IPS-NIHi11 (cell line): ENCODE data around the gene SLC38A10.

ENCODE experiments used
- DNase-seq: peaks from one replicate; pipeline ENCODE4 v3.0.0; 2012; ENCODE audit warnings: mixed read lengths, low spot score

Gene SLC38A10

DNA sequence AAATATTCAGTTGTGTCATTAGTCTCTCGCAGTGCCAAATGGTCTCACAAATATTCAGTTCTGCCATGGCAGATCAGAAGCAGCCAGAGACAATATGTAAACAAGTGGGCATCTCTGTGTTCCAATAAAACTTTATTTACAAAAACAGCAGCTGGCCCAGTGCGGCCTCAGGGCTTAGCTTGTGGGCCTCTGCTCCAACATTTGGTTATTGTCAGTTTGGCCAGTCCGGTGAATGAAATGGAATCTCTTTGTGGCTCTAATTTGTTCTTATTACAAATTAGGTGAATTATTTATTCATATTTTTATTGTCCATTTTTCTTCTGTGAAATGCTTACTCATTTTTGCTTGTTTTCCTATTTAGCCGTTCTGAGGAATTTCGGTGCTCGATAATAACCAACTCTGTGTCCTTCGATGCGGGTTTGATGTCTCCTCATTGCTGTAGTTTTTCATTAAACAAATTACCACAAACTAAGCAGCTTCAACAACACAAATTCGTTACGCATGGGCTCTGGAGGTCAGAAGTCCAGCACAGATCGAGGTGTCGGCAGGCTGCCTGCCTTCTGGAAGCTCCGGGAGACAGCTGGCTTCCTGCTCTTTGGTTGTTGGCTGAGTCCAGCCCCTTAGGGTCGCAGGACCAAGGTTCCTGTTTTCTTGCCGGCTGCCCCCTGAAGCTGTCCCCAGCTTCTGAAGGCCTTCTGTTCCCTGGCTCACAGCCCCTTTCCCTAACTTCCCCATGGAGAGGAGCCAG lies 4.1 kb upstream of the SLC38A10 start:
- DNase-seq: no peak

DNA sequence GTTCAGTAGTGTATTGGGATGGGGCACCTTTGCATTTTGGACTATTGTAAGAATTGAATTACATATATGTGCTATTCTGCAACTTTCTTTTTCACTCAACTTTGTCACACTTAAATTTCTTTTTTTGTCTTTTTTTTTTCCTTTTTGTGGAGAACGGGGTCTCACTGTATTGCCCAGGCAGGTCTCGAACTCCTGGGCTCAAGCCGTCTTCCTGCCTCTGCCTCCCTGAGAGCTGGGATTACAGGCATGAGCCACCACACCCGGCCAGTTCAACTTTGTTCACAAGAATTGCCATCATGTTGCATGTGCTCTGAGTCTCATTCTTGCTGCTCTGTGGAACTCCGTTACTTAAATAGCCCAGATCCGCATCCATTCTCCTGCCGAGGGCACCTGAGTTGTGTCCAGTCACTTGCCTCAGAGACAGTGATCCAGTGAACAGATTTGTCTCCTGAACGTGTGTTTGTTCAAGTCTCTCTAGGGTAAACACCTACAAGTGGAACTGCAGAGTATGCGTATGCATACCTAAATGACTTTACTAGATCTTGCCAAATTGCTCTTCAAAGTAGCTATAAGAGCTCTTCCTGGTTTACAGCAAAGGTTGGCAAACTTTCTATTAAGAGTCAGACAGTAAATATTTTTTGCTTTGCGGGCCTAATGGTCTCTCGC lies 3.4 kb upstream of the SLC38A10 start:
- no peak for DNase-seq

DNA sequence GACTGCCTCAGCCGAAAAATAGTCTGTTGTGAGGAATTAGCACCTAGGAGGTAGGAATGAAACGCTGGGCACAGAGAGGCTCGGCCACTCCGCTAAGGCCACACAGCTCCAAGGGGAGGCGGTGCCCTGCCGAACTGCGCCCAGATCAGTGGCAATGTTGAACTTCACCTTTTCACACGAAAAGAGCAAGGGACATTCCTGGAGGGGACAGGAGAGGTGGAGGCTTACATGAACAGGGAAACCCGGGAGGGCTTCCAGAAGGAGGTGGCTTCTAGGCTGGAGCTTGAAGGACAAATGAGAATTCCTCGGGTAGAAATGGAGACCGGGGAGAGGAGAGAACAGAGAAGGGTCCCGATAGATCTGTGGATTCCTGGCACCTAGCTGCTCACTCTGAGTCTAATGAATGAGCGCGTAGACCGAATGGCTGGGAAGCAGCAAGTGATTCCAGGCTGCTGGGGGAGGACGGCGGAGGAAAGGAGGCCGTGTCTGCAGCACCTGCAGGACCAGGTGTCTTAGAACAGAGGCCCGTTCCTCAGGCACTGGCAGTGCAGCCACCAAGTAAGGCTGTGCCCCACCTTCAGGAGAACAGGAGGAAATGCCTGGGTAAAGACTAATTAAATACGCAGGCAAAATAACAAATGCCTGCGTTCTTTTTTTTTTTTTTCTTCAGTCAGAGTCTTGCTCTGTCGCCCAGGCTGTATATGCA lies 722 bp upstream of the SLC38A10 start:
- DNase-seq: peak; percentile 76

DNA sequence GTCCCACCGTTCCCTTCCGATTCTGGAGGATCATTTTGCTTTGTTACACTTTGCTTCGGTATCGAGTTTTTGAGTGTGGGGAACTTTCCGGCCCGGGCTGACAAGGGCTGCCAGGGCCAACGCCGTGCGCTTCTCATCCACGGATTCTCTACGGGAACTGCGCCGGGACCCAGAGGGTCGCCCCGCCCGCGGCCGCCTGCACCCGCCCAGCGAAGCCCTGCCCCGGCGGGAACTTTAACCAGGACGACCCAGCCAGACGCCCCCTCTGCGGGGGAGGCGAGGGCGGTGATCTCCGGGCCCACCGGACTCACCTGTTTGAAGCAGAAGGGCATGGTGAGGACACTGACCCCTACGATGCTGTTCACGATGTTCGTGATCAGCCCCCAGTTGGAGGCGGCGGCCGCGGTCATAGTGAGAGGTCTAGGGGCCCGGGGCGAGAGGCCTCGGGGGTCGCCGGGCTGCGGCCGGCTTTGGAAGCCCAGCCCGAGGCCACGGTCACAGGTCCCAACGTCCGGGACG lies 536 bp downstream of the SLC38A10 start:
- DNase-seq: no peak

DNA sequence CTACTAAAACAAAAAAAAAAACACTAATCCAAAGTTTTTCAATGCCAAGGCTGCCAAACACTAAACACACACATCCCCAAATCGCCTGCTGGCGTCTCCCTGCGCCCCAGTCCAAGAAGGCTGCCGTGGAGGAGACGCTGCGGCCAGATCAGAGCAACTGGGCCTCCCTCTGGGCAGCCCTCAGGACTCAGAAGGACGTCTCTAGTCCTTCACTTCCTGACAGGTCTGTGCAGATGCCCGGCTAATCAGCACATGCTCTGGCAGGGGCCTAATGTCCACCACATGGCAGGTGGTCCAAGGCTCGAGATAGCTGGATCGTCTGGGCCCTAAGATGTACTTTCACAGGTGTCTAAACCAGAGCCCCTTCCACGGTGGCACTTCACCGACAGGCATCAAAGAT lies 2.7 kb downstream of the SLC38A10 start:
- no peak for DNase-seq

DNA sequence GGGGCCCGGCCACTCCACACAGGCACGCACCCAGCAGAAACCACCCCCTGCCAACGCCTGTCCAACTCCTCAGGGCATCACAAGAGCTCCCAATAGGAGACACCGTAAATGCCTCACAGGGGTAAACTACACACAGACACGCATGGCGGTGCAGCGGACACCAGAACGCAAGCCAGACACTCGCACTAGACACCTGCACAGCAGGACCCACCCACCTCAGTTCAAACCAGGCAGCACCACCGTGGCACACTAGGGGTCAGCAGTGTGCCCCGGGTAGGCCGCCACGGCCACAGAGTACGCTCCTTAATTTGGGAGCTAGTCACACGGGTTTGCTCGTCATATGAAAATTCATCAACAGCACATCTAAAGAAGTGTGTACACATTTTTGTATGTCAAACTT lies 3.4 kb downstream of the SLC38A10 start:
- peak; percentile 86 for DNase-seq

DNA sequence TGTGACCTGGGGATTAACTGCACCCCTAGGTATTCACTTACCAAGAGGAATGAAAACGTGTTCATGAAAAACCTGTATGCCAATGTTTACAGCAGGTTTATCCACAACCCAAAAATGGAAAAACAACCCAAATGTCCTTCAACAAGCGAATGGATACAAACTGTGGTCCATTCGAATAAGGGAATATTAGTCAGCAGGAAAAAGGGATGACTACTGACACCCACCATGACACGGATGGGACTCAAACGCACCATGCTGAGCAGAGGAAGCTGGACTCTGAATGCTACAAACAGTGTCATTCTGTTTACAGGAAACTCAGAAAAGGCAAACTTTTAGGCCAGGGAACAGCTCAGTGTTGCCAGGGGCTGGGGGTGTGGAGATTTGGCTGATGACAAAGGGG lies 4.9 kb downstream of the SLC38A10 start:
- DNase-seq: no peak

DNA sequence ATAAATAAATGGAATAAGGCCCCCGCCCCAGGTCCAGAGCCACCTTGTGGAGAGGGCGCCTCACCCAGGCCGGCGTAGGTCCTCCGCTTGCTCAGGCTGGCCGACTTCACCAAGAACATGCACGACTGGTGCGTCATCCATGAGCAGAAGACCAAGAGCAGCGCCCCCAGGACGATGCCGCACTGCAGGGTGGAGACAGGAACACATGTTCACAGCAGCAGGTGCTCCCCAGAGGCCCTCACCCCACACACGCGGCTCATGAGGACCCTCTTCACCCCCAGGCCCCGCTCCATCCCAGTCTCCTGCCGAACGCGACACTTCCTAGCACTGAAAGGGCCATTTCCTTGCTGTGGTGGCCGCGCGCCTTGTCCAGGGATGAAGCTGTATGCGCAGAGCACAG lies 5.5 kb downstream of the SLC38A10 start:
- DNase-seq: no peak

DNA sequence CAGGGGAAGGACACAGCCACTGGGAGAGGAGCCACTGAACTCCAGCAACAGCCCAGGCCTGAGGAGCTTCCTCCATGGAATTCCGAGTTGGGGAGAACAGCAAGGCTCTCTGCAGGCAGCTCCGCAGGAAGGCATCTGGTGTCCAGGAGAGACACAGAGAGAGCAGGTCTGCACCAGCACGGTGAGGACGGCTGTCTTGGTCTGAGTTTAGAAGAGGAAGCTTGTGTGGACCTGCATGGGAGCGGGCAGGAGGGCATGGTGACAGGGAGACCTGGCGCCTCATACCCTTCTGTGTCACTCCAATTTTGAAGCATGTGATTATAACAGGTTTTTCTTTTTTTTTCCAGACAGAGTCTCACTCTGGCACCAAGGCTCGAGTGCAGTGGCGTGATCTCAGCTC lies 6.4 kb downstream of the SLC38A10 start:
- no peak for DNase-seq

DNA sequence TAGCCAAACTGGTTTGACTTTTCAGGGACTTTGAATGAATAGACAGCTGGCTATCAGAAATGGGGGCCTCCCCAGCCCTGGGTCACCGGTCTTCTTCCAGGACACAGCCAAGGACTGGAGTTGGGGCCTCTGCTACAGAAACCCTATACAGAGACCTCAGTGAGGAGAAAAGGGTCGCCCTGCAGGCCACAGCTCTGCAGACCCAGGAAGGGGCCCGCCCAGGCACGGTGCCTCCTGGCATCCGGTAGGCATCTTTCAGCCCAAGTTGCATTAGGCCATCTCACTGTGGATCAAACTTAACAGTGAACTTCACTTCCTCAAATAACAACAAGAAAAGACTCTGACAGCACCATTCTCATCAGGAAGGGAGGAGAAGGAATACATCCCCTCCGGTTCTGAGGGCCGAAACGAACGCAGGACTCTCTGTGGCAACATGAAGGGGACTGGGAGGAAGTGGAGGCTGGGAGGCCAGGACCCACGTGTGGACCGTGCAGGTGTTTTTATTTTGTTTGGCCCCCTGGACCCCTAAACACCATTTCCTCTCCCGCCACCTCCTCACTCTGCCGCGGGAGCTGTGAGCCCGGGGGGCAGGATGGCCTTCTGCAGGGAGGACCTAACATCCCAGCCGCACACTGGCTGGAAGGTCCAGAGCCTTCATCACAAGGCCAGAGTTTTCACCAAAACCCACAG lies 7.2 kb downstream of the SLC38A10 start:
- no peak for DNase-seq

DNA sequence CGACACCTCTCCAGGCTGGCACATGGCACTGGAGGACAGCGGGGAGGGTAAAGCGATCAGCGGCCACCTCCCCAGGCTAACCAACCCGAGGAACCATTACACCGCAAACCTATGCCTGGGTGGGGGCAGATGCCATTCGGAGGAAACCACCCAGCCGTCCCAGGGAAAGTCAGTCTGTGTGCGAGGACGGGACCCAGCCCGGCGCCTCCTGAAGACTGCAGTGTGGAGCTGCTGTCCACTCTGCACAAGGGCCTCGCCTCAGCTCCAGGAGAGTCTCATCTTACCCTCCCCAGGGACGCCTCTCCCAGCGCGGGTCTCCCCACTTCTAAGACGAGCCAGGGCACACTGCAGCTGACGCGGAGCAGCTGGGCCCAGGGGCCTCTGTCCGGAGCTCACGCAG lies 8.0 kb downstream of the SLC38A10 start:
- DNase-seq: no peak

DNA sequence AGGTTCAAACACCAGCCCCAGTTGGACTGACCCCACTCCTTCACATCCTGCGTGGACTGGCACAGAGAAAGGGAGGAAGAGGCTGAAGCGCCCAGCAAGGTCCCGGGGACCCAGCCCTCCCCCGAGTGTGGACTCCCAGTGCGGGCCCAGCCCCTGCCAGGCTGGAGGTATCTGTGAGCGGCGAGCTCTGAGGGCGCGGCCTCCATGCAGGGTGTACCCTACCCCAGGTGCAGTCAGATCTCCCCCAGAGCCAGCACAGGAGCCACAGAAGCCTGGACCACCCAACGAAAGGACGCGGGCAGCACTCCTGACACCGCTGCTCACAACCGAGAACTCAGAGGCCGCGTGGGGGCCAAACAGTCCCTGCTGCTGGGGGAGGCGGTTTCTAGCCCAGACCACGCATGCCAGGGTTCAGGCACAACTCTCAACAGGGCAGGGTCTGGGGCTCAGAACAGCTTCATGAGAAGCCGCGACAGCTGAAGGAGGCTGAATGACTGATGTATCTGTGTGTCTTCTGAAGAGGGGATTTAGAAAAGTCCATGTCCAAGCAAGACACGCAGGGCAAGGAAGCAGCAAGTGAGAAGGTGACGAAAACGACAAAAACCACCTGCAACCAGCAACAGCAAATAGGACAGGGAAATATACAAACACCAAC lies 8.5 kb downstream of the SLC38A10 start:
- no peak for DNase-seq

DNA sequence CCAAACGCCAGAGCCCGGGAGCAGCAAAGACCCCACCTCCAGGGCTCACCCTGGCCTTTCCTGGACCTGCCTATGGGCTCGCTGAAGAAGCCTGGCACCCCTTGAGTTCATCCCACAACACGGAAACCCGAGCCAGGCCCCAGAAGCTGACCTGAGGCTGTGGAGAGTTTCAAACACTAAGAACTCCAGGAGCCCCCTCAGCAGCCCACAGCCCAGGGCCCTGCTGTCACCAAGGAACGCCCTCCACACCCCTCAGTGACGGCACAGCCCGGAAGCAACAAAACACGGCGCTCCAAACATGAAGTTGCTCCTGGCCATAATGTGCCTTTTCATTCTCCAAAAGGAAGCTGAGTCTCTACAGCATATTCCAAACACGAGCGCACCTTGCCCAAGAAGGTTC lies 9.2 kb downstream of the SLC38A10 start:
- DNase-seq: no peak

DNA sequence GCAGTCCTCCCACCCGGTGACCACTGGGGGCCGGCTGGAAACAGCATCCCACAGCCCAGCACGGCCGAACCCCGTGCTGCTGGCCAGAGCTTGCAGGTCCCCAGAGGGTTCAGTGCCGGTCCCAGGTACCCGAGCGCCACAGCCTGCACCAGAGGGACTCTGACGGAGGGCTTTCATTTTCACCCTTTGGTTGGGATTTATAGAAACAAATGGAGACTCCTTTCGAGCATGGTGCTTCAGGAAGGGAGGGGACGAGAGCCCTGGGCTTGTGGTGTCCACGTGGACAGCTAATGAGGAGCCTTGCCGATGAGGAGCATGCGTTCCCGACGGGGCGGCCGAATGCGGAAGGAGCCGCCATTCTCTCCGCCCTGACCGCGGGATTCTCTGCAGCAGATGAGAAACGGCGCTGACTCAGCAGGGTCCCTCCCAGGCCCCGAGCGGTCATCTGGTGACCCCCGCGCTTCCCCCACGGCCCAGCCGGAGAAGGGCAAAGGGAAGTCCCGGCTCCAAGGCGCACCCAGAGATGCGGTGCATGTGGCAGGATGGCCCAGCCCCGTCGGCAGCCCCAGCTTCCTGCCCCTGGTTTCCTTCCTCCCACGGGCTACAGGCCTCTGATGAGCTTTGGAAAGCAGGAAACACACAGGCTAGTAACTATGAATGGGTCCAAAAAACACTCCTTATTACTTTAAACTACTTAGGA lies 9.8 kb downstream of the SLC38A10 start:
- peak; percentile 43 for DNase-seq

DNA sequence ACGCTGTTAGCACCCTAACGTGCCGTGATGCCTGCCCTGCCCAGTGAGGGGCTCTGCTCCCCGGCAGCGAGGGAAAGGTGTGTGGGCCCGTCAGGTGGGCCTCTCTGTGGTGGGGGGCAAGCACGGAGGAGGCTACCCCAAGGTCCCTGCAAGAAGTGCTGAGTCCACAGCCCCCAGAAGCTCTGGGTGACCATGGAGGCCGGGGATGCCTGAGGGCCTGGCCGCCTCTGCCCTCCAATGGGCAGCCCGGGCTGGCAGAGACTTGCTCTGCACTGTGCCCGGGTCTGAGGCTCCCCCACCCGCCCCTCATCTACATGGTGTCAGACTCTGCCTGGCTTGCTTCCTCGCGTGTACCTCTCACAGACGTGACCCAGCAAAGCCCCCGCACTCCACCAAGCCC lies 12.2 kb downstream of the SLC38A10 start:
- DNase-seq: peak; percentile 14

DNA sequence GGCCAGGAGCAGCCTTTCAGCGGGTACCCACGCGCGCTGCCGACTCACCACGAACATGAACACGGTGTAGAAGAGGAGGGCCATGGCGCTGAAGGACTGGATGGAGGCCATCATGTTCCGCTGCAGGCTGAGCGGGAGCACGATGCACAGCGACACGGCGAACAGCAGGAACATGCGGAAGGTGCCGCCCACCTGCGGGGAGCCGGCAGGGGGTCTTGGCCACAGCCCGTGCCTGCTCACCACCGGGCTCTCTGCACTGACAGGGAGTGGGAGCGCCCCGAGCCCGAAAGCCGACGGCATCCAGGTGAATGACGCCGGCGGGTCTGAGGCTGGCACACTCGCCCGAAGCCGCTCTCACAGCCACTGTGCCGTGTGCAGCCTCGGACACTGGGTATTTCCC lies 13.0 kb downstream of the SLC38A10 start:
- DNase-seq: peak; percentile 15

DNA sequence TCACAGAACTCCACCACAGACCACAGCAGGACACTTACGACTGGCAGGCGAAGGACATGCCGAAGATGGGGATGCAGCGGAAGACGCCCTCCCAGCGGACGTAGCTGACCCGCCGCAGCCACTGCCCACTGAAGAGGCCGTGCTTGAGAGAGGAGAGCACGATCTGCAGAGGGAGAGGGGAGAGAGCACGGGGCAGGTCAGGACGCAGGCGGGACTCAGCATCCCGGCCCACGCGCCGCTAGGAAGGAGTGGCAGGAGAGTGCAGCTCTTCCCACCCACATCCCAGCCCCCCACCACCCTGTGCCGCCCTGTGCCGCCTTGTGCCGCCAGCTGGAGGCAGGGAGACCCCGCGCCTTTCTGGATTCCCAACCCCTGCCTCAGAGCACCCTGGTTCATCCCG lies 14.5 kb downstream of the SLC38A10 start:
- DNase-seq: peak; percentile 25

DNA sequence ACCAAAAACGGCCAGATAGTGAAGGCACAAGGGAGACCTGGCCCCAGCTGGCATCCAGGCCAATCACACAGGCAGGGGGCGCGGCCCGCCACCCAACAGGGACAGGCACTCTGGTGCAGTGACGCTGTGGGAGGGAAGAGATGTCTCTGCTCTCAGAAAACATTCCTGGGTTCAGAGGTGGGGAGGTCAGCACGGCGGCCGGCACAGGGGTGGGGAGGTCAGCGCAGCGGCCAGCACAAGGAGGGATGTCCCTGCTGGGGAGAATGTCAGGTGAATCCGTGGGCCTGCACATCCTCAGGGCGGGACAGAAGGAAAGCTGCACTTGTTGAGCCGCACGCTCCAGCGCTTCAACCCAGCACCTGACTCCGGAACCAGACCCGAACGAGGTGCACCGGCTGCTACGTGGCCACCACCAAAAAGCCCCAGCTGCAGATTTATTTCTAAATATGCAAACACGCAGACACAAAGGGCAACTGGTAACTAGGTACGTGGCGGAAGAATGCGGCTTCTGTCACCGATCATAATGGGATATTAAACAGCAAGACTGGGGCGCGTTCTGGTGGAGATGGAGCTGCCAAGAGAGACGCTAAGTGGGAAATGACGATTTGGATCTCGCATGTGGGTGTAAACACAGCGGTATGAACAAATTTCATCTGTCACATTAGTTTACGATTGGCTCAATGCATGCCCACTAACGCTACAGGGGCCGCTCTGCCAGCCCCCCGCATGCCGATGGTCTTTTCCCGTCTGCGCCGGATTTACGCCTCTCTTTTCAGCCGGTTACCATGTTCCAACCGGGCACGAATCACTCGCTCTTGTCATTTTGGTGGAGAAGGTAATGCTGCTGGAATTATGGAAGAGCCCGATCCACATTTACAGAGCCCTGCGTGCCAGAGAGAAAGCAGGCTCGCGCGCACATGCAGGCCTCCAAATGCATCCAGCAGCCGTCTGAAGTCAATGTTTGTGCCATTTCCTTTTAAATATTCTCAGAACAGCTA lies 15.5 kb downstream of the SLC38A10 start:
- DNase-seq: no peak

DNA sequence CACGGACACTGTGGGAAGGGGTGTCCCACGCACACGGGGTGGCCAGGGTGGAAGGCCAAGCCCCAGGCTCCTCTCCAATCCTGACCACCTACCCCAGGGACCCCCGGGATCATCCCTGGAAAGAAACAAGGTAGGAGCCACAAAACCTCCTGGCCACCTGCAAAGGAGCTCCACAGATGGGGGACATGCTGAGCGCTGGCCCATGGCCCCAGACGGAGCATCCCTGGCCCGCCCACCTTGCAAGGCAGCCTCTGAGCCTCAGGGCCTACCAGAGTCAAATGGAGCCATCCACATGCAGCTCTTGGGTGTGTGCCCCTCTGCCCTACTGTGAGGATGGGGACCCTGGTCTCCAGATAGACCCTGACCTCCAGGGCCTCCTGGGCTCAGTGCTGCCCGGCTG lies 16.3 kb downstream of the SLC38A10 start:
- DNase-seq: no peak
